ENCODE data around the gene NUDT7.

The NUDT7 gene

GRCh38 chr16:77723108-77723514 lies 797 bp downstream of the NUDT7 start:
- DNase-seq (ENCODE audit: extremely low read depth, low read depth) = peak; percentile 16
- no peak for TF ChIP-seq CTCF (IDR thresholded peaks at IDR 0.05; ENCODE audit: low read depth, low read length)

GRCh38 chr16:77724174-77724573 lies 1.9 kb downstream of the NUDT7 start:
- DNase-seq (ENCODE audit: extremely low read depth, low read depth) = no peak

GRCh38 chr16:77729951-77730350 lies 7.6 kb downstream of the NUDT7 start:
- TF ChIP-seq CTCF (IDR thresholded peaks at IDR 0.05; ENCODE audit: low read depth, low read length) = no peak
- no peak for DNase-seq (ENCODE audit: extremely low read depth, low read depth)

More at GRCh38 chr16:77724174-77724573, 1.9 kb downstream of the NUDT7 start:
- TF ChIP-seq CTCF (IDR thresholded peaks at IDR 0.05; ENCODE audit: low read depth, low read length) = no peak

GRCh38 chr16:77732241-77732946 lies 10.1 kb downstream of the NUDT7 start:
- no peak for DNase-seq (ENCODE audit: extremely low read depth, low read depth)
- TF ChIP-seq CTCF (IDR thresholded peaks at IDR 0.05; ENCODE audit: low read depth, low read length) = no peak

- DNase-seq (ENCODE audit: extremely low read depth, low read depth) = no peak
- TF ChIP-seq CTCF (IDR thresholded peaks at IDR 0.05; ENCODE audit: low read depth, low read length) = no peak
These were observed 14.6 kb downstream of the NUDT7 start for GRCh38 chr16:77736879-77737278.

- no peak for TF ChIP-seq CTCF (IDR thresholded peaks at IDR 0.05; ENCODE audit: low read depth, low read length)
- no peak for DNase-seq (ENCODE audit: extremely low read depth, low read depth)
These were observed 16.6 kb downstream of the NUDT7 start for GRCh38 chr16:77738706-77739558.

GRCh38 chr16:77739559-77739892 lies 17.2 kb downstream of the NUDT7 start:
- TF ChIP-seq CTCF (IDR thresholded peaks at IDR 0.05; ENCODE audit: low read depth, low read length) = no peak
- DNase-seq (ENCODE audit: extremely low read depth, low read depth) = no peak

All from AG09319 (cell line).